ENCODE measurements around the gene ADAMTSL2. TPM values are rescaled to one million over a fixed set of nuclear protein-coding genes. Genes with fewer than 3 reads are reported as not detected.

Gene ADAMTSL2
- total RNA-seq, 1 experiment from 2014 or later, result 0.16 TPM

Other genes with a start within 250 kb of the ADAMTSL2 start
- 11.4 and 19.5 TPM in 2 replicates for gene SURF6, start 198.5 kb upstream of the ADAMTSL2 start, total RNA-seq (2014; rRNA removed; shearing (Covaris generic))
- gene MED22, start 186.6 kb upstream of the ADAMTSL2 start, total RNA-seq (2014; rRNA removed; shearing (Covaris generic)), result 17.9 and 30.0 TPM in 2 replicates
- 2,228 and 2,364 TPM in 2 replicates for gene RPL7A, start 186.5 kb upstream of the ADAMTSL2 start, total RNA-seq (2014; rRNA removed; shearing (Covaris generic))
- gene SURF1, start 178.2 kb upstream of the ADAMTSL2 start, total RNA-seq (2014; rRNA removed; shearing (Covaris generic)), result 74.4 and 75.2 TPM in 2 replicates
- 26.3 and 43.1 TPM in 2 replicates for gene SURF2, start 178.2 kb upstream of the ADAMTSL2 start, total RNA-seq (2014; rRNA removed; shearing (Covaris generic))
- 391 and 428 TPM in 2 replicates for gene SURF4, start 158.6 kb upstream of the ADAMTSL2 start, total RNA-seq (2014; rRNA removed; shearing (Covaris generic))
- gene STKLD1, start 158.3 kb upstream of the ADAMTSL2 start, total RNA-seq (2014; rRNA removed; shearing (Covaris generic)), result 0.91 and 1.4 TPM in 2 replicates
- 24.8 and 28.3 TPM in 2 replicates for gene REXO4, start 116.7 kb upstream of the ADAMTSL2 start, total RNA-seq (2014; rRNA removed; shearing (Covaris generic))
- gene ADAMTS13, start 112.3 kb upstream of the ADAMTSL2 start, total RNA-seq (2014; rRNA removed; shearing (Covaris generic)), result 0.43 and 1.6 TPM in 2 replicates
- gene CACFD1, start 74.7 kb upstream of the ADAMTSL2 start, total RNA-seq (2014; rRNA removed; shearing (Covaris generic)), result 8.8 and 10.8 TPM in 2 replicates
- 30.8 and 42.1 TPM in 2 replicates for gene SLC2A6, start 55.6 kb upstream of the ADAMTSL2 start, total RNA-seq (2014; rRNA removed; shearing (Covaris generic))
- not detected in 2 replicates for gene MYMK, start 9.7 kb upstream of the ADAMTSL2 start, total RNA-seq (2014; rRNA removed; shearing (Covaris generic))
- not detected in 2 replicates for gene FAM163B, start 74.7 kb downstream of the ADAMTSL2 start, total RNA-seq (2014; rRNA removed; shearing (Covaris generic))
- 0.02 TPM in 1 of 2 replicates, not detected in the other for gene DBH, start 101.7 kb downstream of the ADAMTSL2 start, total RNA-seq (2014; rRNA removed; shearing (Covaris generic))
- 30.5 and 31.0 TPM in 2 replicates for gene SARDH, start 203.6 kb downstream of the ADAMTSL2 start, total RNA-seq (2014; rRNA removed; shearing (Covaris generic))